ENCODE results near the gene PTBP1. TPM values are rescaled to one million over a fixed set of nuclear protein-coding genes. Genes with fewer than 3 reads are reported as not detected.

Gene PTBP1
- total RNA-seq, 1 experiment from 2014 or later: 680 TPM

- TF ChIP-seq USF1 (CRISPR knock-in tag; IDR thresholded peaks at IDR 0.05): no peak
- TF ChIP-seq FOXJ3 (CRISPR knock-in tag; IDR thresholded peaks at IDR 0.05; ENCODE audit: borderline replicate concordance): no peak
Observed at GRCh38 chr19:813219-814151, 16.2 kb downstream of the PTBP1 start (continued).

DNA sequence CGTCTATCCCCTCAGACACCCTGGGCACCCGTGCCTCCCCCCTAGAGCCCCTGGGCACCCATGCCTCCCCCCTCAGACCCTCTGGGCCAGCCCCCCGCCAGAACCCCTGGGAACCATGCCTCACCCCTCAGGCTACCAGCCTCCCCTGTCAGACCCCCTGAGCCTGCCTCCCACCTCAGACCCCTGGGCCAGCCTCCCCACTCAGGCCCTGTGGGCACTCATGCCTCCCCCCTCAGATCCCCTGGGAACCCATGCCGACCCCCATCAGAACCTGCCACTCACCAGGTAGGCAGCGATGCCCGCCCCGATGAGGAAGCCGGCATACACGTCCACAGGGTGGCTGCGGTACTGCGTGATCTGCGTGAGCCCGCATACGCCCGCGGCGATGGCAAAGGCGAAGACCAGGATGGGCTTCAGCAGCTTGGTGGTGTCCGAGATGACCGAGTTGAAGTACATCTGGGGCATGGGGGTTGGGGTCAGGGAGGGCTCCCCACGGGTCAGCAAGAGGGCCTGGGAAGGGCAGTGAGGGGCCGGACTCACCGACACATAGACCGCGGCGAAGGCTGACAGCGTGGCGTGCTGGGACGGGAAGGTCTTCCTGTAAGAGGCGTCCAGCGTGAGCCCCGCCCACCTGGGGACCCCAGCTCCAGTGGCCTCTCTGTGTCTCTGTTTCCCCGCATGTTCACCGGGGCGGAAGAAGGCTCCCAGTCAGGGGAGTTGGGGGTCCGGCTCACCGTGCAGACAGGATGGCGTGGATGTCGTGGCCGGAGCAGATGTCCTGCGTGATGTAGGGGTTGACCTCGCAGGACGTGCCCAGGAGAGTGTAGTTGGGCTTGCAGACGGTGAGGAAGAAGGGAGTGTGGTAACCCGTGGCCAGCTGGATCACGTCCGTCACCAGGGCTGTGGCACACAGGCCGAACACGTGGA lies 17.2 kb downstream of the PTBP1 start:
- CTCF ChIA-PET: interaction anchor here (0.6 to 1.2 kb wide), 2 partner anchors 14 to 42 kb away, joined by 3 to 4 read pairs; no protein-coding TSS in a partner anchor
- no peak overlapping the region for H3K4me3 Mint-ChIP-seq
- DNase-seq (ENCODE audit: low spot score): no peak

GRCh38 chr19:815079-815774 lies 18.0 kb downstream of the PTBP1 start:
- Mint-ChIP-seq H3K4me1 (no peaks in the 10 kb centered on the region), H3K27me3 (ENCODE audit: low read depth) (no peaks in the 10 kb centered on the region), H3K9me3 (peaks cover 5% of the 10 kb centered on the region), H3K36me3 (peaks cover 22% of the 10 kb centered on the region), H3K27ac (no peak overlapping the region), H3K4me3 (no peak overlapping the region)
- ChIA-PET CTCF (interaction anchor here (0.6 to 1.2 kb wide), 2 partner anchors 14 to 43 kb away, joined by 3 to 4 read pairs; no protein-coding TSS in a partner anchor), POLR2A (interaction anchor here (0.7 to 1.0 kb wide), 3 partner anchors 15 to 267 kb away, joined by 3 read pairs; no protein-coding TSS in a partner anchor)
- DNase-seq (ENCODE audit: low spot score) (no peak), ATAC-seq (no peak)
- TF ChIP-seq ZNF416 (CRISPR knock-in tag; IDR thresholded peaks at IDR 0.05): no peak
- no peak for TF ChIP-seq USF1 (CRISPR knock-in tag; IDR thresholded peaks at IDR 0.05)
- no peak for TF ChIP-seq GABPB1 (CRISPR knock-in tag; IDR thresholded peaks at IDR 0.05)
- no peak for TF ChIP-seq CTCF (IDR thresholded peaks at IDR 0.05)
- TF ChIP-seq, protein P1, sequence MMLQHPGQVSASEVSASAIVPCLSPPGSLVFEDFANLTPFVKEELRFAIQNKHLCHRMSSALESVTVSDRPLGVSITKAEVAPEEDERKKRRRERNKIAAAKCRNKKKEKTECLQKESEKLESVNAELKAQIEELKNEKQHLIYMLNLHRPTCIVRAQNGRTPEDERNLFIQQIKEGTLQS (CRISPR knock-in tag; conservative IDR thresholded peaks at IDR 0.05): no peak
- no peak for TF ChIP-seq CREB1 (CRISPR knock-in tag; IDR thresholded peaks at IDR 0.05)

More for the DNA sequence above, 17.2 kb downstream of the PTBP1 start:
- POLR2A ChIA-PET: interaction anchor here (0.9 to 1.5 kb wide), 3 partner anchors 14 to 25 kb away, joined by 3 to 4 read pairs (median 3); no protein-coding TSS in a partner anchor
- Mint-ChIP-seq H3K36me3 (peaks cover 30% of the 10 kb centered on the region), H3K27me3 (ENCODE audit: low read depth) (no peaks in the 10 kb centered on the region), H3K4me1 (no peaks in the 10 kb centered on the region), H3K9me3 (peaks cover 5% of the 10 kb centered on the region), H3K27ac (peak overlapping the region; percentile 53; the same call in 1 of the 2 replicates)
- TF ChIP-seq AR (CRISPR knock-in tag; IDR thresholded peaks at IDR 0.05) (no peak), GTF2I (CRISPR knock-in tag; conservative IDR thresholded peaks at IDR 0.05) (no peak), ZNF138 (CRISPR knock-in tag; conservative IDR thresholded peaks at IDR 0.05) (no peak), ZNF232 (CRISPR knock-in tag; IDR thresholded peaks at IDR 0.05) (no peak), NFATC4 (CRISPR knock-in tag; IDR thresholded peaks at IDR 0.05) (peak; percentile 17; the same call in 1 of the 2 replicates), TEAD4 (CRISPR knock-in tag; IDR thresholded peaks at IDR 0.05) (no peak)
- TF ChIP-seq, protein P2, sequence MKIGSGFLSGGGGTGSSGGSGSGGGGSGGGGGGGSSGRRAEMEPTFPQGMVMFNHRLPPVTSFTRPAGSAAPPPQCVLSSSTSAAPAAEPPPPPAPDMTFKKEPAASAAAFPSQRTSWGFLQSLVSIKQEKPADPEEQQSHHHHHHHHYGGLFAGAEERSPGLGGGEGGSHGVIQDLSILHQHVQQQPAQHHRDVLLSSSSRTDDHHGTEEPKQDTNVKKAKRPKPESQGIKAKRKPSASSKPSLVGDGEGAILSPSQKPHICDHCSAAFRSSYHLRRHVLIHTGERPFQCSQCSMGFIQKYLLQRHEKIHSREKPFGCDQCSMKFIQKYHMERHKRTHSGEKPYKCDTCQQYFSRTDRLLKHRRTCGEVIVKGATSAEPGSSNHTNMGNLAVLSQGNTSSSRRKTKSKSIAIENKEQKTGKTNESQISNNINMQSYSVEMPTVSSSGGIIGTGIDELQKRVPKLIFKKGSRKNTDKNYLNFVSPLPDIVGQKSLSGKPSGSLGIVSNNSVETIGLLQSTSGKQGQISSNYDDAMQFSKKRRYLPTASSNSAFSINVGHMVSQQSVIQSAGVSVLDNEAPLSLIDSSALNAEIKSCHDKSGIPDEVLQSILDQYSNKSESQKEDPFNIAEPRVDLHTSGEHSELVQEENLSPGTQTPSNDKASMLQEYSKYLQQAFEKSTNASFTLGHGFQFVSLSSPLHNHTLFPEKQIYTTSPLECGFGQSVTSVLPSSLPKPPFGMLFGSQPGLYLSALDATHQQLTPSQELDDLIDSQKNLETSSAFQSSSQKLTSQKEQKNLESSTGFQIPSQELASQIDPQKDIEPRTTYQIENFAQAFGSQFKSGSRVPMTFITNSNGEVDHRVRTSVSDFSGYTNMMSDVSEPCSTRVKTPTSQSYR (CRISPR knock-in tag; IDR thresholded peaks at IDR 0.05): no peak
- 0 out of 2 replicates have a peak, but pooled peaks have one; percentile 1 for ATAC-seq
